GM12865 (cell line): ENCODE data around the gene ABO.
"Not testable (repeated sequence)": the region's sequence is repeated elsewhere in the genome, so short reads cannot be mapped to it uniquely, and the experiment has no call there.

Experiments
- DNase-seq: peaks from one replicate; pipeline ENCODE4 v3.0.0; 2010; ENCODE audit warnings: low read depth
- H3K4me3 ChIP-seq: 2 replicates; pipeline ENCODE4 v1.5.1; 2011; ENCODE audit warnings: mild to moderate bottlenecking, low read depth, low read length, control low read depth
- CTCF ChIP-seq: IDR thresholded peaks from 2 replicates; pipeline ENCODE4 v1.5.1; 2011; ENCODE audit warnings: low read length, control low read depth, low read depth, inconsistent platforms; ENCODE audit not compliant: insufficient read depth; ENCODE audit errors: missing control alignments

The ABO gene

DNA sequence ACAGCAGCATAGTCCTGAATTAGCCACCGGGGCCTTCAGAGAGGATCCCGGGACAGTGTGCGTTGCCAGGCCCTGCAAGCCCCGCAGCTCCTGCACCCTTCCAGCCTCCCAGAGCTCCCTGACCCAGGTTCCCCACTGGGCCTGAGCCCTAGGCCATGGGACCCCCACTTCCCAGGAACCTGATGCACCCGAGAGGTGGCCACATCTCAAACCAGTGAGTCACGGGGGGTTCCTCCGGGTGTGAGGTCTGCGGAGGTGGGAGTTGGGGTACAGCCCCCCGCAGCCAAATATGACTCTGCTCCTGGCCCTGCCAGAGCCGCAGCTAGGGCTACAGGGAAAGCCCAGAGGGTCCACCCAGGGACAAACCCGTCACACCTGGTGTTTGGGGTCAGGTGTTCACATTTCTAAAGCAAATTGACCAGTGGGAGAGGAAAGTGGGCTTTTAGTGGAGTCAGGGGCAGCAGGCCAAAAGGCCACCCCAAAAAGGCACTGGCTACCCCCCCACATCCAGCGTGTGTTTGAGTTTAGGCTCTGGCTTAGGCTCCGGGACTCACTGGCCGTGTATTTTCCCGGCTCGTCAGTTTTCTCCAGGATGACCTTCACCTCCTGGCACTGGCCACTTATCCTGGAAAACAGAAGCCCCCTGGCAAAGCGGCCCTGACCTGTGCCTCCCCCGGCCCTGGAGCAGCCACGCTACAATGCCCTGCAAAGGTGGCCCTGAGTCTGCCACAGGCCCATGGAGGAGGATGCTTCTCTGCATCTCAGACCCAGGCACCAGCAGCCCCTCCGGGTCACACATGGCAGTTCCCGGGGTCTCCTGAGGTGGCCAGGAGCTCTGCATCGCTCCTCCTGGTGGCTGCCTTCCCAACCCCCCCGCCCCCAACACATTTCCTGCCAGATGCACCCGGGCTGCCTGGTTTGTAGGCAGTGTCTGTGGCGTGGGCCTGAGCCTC lies 48.5 kb downstream of the ABO start:
- H3K4me3 ChIP-seq: no peak overlapping the region
- TF ChIP-seq CTCF: no peak
- DNase-seq: no peak

- TF ChIP-seq CTCF: no peak
- DNase-seq: no peak
- H3K4me3 ChIP-seq: no peak overlapping the region
Observed at GRCh38 chr9:133225171-133226011, 49.6 kb downstream of the ABO start.

- no peak for DNase-seq
- no peak overlapping the region for H3K4me3 ChIP-seq
Observed at GRCh38 chr9:133224762-133225161, 50.2 kb downstream of the ABO start.

GRCh38 chr9:133223159-133223756 lies 51.7 kb downstream of the ABO start:
- not testable (repeated sequence) for DNase-seq

More at GRCh38 chr9:133224762-133225161, 50.2 kb downstream of the ABO start:
- no peak for TF ChIP-seq CTCF

GRCh38 chr9:133221994-133222393 lies 53.0 kb downstream of the ABO start:
- DNase-seq, H3K4me3 ChIP-seq: not testable (repeated sequence)

More at GRCh38 chr9:133223159-133223756, 51.7 kb downstream of the ABO start:
- not testable (repeated sequence) for H3K4me3 ChIP-seq

DNA sequence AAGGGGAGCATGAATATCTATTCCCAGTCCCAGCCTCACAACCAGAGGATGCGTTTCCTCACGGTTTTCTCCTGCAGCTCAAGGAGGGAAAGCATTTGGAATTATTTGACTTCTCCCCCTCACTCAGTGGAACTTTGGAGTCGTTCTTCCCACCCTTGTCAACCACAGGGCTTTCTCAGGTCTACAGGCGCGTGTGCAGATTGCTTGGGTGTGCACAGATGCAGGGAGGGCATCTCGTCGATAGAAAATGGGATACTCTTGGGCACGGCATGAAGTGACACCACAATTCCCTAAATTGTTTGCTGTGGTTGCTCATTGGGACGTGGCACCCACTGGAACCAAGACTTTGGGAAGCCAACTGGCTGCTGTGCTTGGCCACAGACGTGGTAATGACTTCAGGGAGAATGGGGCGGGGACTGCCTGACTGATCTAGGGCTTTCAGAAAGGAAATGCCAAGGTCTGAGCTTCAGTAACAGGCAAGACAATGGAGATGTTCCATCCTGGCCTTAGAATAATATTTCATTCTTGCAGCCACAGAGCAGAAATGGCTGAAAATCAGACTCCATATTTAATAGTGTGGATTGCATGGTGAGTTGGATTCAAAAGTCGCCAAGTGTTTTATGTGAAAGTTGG lies 53.7 kb downstream of the ABO start:
- no peak for TF ChIP-seq CTCF
- peak; percentile 18 for DNase-seq
- no peak overlapping the region for H3K4me3 ChIP-seq

DNA sequence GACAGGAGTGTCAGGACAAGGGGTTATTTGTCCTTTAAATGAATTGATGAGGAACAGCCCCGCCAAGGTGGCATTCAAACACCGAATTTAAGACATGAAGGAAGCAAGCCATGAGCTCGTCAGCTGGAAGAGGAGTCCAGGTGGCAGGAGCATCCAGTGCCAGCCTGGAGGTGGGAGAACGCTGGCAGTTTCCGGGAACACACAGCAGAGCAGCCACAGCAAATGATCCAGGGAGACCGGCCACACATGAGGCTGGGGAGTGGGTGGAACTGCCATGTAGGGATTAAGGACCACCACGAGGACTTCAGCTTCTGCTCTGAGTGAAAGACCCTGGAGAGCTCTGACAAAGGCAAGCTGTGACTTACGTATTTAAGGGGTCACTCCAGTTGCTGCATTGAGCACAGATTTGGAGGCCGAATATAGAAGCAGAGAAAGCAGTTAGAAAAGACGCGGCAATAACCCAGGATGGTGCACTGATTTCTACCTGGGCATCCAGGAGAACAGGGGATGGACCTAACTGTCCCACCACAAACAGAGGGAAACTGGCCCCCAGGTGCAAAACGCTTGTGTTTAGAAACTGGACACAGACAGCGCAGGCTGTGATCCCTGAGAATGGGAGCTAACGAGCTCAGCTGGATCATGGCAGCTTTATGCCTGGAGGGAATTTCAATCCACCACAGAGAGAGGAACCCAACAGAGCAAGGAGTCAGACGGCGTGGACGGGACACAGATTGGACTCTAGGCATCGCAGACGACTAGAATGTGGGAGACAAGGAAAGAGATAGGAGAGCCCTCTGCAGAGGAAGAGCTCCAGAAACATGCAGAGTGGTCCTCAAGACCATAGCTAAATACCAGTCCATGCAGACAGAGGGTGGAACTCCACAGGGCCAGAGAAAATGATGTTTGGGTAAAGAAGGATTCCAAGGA lies 56.7 kb downstream of the ABO start:
- not testable (repeated sequence) for H3K4me3 ChIP-seq, DNase-seq

DNA sequence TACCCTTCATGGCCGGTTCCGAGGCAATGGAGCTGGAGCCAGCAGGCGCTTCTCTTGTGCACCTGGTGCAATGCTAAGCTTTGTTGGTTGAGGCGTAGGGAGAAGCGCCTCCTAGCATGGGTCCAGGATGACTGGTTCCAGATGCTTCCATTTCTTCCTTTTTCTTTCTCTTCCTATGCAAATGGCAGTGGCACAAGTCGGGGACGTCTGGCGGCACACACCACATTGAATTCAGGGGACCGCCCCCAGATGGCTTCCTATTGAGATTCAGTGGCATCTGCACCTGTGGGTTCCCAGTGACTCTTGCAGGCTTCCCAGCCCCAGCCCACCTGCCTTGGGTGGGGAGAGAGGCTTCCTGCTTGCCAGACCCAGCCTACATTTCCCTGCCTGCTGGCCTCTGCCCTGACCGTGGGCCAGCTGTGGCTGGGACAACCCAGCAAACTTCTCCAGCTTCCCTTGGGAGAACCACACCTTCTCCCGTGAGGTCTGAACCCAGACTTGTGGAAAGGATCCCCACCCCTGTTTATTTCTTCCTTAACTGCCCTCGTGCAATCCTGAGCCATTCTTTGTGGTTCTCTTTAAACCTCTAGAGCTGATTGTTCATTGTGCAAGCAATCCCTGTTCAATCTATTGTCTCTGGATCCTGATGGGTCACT lies 57.5 kb downstream of the ABO start:
- DNase-seq, H3K4me3 ChIP-seq: not testable (repeated sequence)

DNA sequence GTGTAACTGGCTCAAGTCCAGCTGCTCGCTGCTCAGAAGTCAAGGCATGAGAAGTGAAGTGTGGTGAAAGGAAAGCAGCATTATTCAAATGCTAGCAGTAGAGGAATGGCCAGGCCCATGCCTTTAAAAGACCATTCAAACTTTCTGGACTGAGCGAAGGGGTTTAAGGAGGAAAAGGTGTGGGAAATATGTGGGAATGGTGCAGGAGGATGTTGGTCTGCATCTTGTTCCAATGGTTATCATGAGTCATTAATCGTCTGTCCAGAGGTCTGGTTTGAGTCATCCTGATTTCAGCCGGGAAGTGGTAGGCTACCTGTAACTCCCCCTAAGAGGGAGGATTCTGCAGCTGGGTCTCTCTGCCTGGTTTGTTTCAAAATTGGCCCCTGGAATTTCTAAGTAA lies 60.7 kb downstream of the ABO start:
- not testable (repeated sequence) for DNase-seq, H3K4me3 ChIP-seq
